Glutamatergic neuron (in vitro differentiated cells): ENCODE data around the gene EDA. TPM values are rescaled to one million over a fixed set of nuclear protein-coding genes. Genes with fewer than 3 reads are reported as not detected.

ENCODE experiments used
- DNase-seq: peaks from one replicate; pipeline ENCODE4 v3.0.0; 2022
- H3K27ac Mint-ChIP-seq: one replicate; pipeline ENCODE4 v1.8.0; 2020; ENCODE audit warnings: mild to moderate bottlenecking, mixed read lengths, inconsistent platforms; ENCODE audit not compliant: unreplicated experiment
- H3K27me3 Mint-ChIP-seq: one replicate; pipeline ENCODE4 v1.8.0; 2020; ENCODE audit warnings: mild to moderate bottlenecking, moderate library complexity, mixed read lengths, inconsistent platforms; ENCODE audit not compliant: unreplicated experiment
- H3K36me3 Mint-ChIP-seq: one replicate; pipeline ENCODE4 v1.8.0; 2020; ENCODE audit warnings: mild to moderate bottlenecking, mixed read lengths, inconsistent platforms; ENCODE audit not compliant: unreplicated experiment
- H3K4me1 Mint-ChIP-seq: one replicate; pipeline ENCODE4 v1.8.0; 2020; ENCODE audit warnings: mild to moderate bottlenecking, low read depth, mixed read lengths, inconsistent platforms; ENCODE audit not compliant: unreplicated experiment
- H3K4me3 Mint-ChIP-seq: one replicate; pipeline ENCODE4 v1.8.0; 2020; ENCODE audit warnings: mild to moderate bottlenecking, mixed read lengths, inconsistent platforms; ENCODE audit not compliant: unreplicated experiment
- H3K9me3 Mint-ChIP-seq: one replicate; pipeline ENCODE4 v1.8.0; 2020; ENCODE audit warnings: mild to moderate bottlenecking, moderate library complexity, mixed read lengths, inconsistent platforms; ENCODE audit not compliant: unreplicated experiment
- CTCF ChIP-seq: fragments of 200-600 bp; sonication (generic); IDR thresholded peaks from one replicate; pipeline ENCODE4 v1.5.0; 2021; ENCODE audit not compliant: partially characterized antibody, unreplicated experiment
- total RNA-seq: library from RNA; stranded (reverse); fragmentation: NEBNext Ultra II Directional; extraction: Animal tissue kit (Norgen Biotek cat#: 25700); gene quantifications from one replicate; pipeline ENCODE4 v1.2.1, GENCODE V29; 2021; ENCODE audit not compliant: unreplicated experiment

Gene EDA
- total RNA-seq, 1 donor from 2014 or later = 1.7 TPM

GRCh38 chrX:70033348-70034051, 417.6 kb downstream of the EDA start:
- peaks cover 11% of the 10 kb centered on the region for H3K4me1 Mint-ChIP-seq
- H3K4me3 Mint-ChIP-seq = no peak overlapping the region
- H3K27me3 Mint-ChIP-seq = peaks cover 1% of the 10 kb centered on the region
- H3K36me3 Mint-ChIP-seq = no peaks in the 10 kb centered on the region
- peaks cover 1% of the 10 kb centered on the region for H3K9me3 Mint-ChIP-seq
- TF ChIP-seq CTCF = peak; percentile 46
- peak; percentile 41 for DNase-seq
- no peak overlapping the region for H3K27ac Mint-ChIP-seq

DNA sequence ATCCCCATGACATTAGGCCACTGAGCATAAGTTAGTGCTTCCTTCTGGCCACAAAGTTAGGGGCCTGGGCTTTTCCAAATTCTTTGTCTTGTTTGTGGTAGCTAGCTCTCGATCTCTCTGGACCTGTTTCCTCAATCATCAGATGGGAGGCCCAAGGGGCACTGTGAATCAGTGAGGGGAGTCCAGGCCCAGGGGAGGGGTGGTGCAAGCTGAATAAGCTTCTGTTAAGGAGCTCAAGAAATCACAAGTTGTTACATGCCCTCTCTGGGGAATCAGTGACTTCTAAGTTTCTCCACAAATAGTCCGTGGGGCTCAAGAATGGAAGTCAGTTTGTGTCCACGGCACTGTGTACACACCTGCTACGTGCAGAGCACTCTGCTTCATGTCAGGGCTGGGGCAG, 418.7 kb downstream of the EDA start:
- no peak overlapping the region for H3K4me3 Mint-ChIP-seq
- peaks cover 11% of the 10 kb centered on the region for H3K4me1 Mint-ChIP-seq
- H3K27ac Mint-ChIP-seq = no peak overlapping the region
- peaks cover 1% of the 10 kb centered on the region for H3K9me3 Mint-ChIP-seq
- no peak for TF ChIP-seq CTCF
- peaks cover 1% of the 10 kb centered on the region for H3K27me3 Mint-ChIP-seq
- no peak for DNase-seq
- no peaks in the 10 kb centered on the region for H3K36me3 Mint-ChIP-seq

DNA sequence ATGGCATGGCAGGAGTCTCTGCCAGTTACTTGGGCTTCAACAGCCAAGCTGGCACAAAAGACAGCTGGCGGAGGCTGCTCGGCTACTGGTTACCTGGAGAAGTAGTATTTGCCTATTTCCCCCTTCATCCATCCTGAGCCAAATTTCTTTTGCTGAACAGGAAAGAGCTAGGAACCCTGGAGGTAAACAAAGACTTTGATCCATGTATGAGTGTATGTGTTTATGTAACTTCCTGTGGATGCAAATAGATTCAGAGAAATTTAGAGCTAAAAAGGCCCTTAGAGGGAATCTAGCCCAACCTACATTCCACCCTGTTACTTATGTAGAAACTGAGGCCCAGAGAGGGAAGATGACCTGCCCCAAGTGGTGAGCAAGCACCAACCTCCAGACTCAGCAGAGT, 422.6 kb downstream of the EDA start:
- no peaks in the 10 kb centered on the region for H3K4me1 Mint-ChIP-seq
- no peak for DNase-seq
- H3K4me3 Mint-ChIP-seq = no peak overlapping the region
- no peaks in the 10 kb centered on the region for H3K27me3 Mint-ChIP-seq
- H3K27ac Mint-ChIP-seq = no peak overlapping the region
- peaks cover 1% of the 10 kb centered on the region for H3K9me3 Mint-ChIP-seq
- no peak for TF ChIP-seq CTCF
- H3K36me3 Mint-ChIP-seq = no peaks in the 10 kb centered on the region

GRCh38 chrX:70038951-70039350, 423.0 kb downstream of the EDA start:
- no peaks in the 10 kb centered on the region for H3K27me3 Mint-ChIP-seq
- TF ChIP-seq CTCF = no peak
- no peak overlapping the region for H3K4me3 Mint-ChIP-seq

GRCh38 chrX:70039758-70040157, 423.8 kb downstream of the EDA start:
- H3K4me1 Mint-ChIP-seq = no peaks in the 10 kb centered on the region
- no peaks in the 10 kb centered on the region for H3K36me3 Mint-ChIP-seq
- peaks cover 1% of the 10 kb centered on the region for H3K9me3 Mint-ChIP-seq
- H3K4me3 Mint-ChIP-seq = no peak overlapping the region
- no peak for DNase-seq
- no peak for TF ChIP-seq CTCF
- no peaks in the 10 kb centered on the region for H3K27me3 Mint-ChIP-seq
- H3K27ac Mint-ChIP-seq = no peak overlapping the region

More at GRCh38 chrX:70038951-70039350, 423.0 kb downstream of the EDA start:
- H3K9me3 Mint-ChIP-seq = peaks cover 1% of the 10 kb centered on the region
- DNase-seq = no peak
- no peaks in the 10 kb centered on the region for H3K4me1 Mint-ChIP-seq
- H3K27ac Mint-ChIP-seq = no peak overlapping the region
- no peaks in the 10 kb centered on the region for H3K36me3 Mint-ChIP-seq
